Measurements from ENCODE around the gene ANKRD9.
"Not testable (repeated sequence)": the region's sequence is repeated elsewhere in the genome, so short reads cannot be mapped to it uniquely, and the experiment has no call there.

ANKRD9 gene

GRCh38 chr14:102509746-102510615 lies at the start of gene ANKRD9:
TSS of gene ANKRD9 (minus strand) at chr14:102509776. CDS start at chr14:102507889, 1,887 bp downstream.
- peak; percentile 77 for DNase-seq

- no peak for DNase-seq
These were observed 49.0 kb upstream of the ANKRD9 start for GRCh38 chr14:102558556-102558955.

GRCh38 chr14:102557434-102558226 lies 48.1 kb upstream of the ANKRD9 start:
- DNase-seq: no peak

- no peak for DNase-seq
These were observed 46.6 kb upstream of the ANKRD9 start for GRCh38 chr14:102556098-102556677.

- DNase-seq: no peak
These were observed 45.5 kb upstream of the ANKRD9 start for GRCh38 chr14:102554821-102555819.

- no peak for DNase-seq
These were observed 42.6 kb upstream of the ANKRD9 start for GRCh38 chr14:102551995-102552705.

GRCh38 chr14:102550927-102551401 lies 41.4 kb upstream of the ANKRD9 start:
- DNase-seq: not testable (repeated sequence)

- DNase-seq: no peak
These were observed 39.2 kb upstream of the ANKRD9 start for GRCh38 chr14:102548616-102549240.

GRCh38 chr14:102545461-102546265 lies 36.1 kb upstream of the ANKRD9 start:
- DNase-seq: no peak

GRCh38 chr14:102544747-102545460 lies 35.3 kb upstream of the ANKRD9 start:
- no peak for DNase-seq

GRCh38 chr14:102544046-102544746 lies 34.6 kb upstream of the ANKRD9 start:
- DNase-seq: no peak

- DNase-seq: no peak
These were observed 32.2 kb upstream of the ANKRD9 start for GRCh38 chr14:102541771-102542170.

- DNase-seq: not testable (repeated sequence)
These were observed 31.5 kb upstream of the ANKRD9 start for GRCh38 chr14:102541029-102541491.

GRCh38 chr14:102540315-102541028 lies 30.9 kb upstream of the ANKRD9 start:
- DNase-seq: no peak

GRCh38 chr14:102539544-102540314 lies 30.2 kb upstream of the ANKRD9 start:
- DNase-seq: no peak

- DNase-seq: no peak
These were observed 29.3 kb upstream of the ANKRD9 start for GRCh38 chr14:102538602-102539543.

Data from kidney glomerular epithelial cell (primary cell).